Vagina (tissue), 2 donors: ENCODE data around the gene GRIK3.

Source experiments
- POLR2A ChIP-seq, 2 donors: fragments of 450-650 bp; IDR thresholded peaks; one replicate each; pipeline ENCODE4 v1.6.1; 2017; ENCODE audit warnings: antibody characterized with exemption in 2 of 2, mild to moderate bottlenecking in 2 of 2, moderate library complexity in 2 of 2
- POLR2AphosphoS5 ChIP-seq, 2 donors: sonication (generic); formaldehyde crosslinking; IDR thresholded peaks; one replicate each; pipeline ENCODE4 v1.9.0; 2017; ENCODE audit warnings: antibody characterized with exemption in 2 of 2, mild to moderate bottlenecking in 2 of 2, low read depth in 1 of 2; ENCODE audit not compliant: insufficient read depth in 1 of 2
- TF ChIP-seq, protein P1 (sequence below), 3 experiments: fragments of 450-650 bp in 2 of 3; fragments of 200-600 bp in 1 of 3; sonication (generic) in 1 of 3; IDR thresholded peaks; one replicate each; pipeline ENCODE4 v1.5.1; 2017 to 2019; ENCODE audit warnings: antibody characterized with exemption in 3 of 3, mild to moderate bottlenecking in 2 of 3, moderate library complexity in 2 of 3

DNA sequence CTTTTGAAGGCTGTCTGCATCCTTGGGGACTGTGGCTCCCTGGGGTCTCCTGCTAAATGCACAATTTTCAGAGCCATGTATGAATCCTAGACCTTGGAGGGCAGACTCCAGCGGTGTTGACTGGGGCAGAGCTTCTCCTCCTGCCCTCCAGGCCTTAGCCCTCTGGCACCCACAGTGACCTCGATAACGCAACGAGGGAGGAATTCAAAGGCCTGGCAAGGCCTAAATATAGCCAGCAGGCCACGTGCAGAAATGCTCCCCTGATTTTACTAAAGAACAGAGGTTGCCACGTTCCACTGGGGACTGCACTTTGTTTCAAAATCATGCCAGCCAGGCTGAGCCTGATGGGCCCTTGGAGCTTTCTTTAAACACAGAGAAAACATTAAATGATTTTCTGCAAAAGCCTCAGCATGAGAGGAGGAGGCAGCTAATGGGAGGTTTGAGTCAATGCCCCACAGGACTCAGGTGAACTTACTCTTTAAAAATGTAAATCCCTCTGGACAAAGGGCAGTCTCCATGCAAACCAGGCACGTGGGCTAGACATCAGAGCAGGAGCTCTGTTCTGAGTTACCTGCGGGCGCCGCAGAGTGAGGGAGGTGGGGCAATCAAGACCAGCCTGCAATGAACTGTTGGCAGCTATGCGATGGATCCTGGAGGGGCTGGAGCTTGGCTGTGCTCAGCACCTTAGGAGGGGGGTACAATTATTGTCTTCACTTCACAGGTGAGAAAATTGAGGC is 28.0 kb downstream of the GRIK3 start:
- no peak for TF ChIP-seq POLR2A (IDR thresholded peaks at IDR 0.05)
- TF ChIP-seq, protein P1, sequence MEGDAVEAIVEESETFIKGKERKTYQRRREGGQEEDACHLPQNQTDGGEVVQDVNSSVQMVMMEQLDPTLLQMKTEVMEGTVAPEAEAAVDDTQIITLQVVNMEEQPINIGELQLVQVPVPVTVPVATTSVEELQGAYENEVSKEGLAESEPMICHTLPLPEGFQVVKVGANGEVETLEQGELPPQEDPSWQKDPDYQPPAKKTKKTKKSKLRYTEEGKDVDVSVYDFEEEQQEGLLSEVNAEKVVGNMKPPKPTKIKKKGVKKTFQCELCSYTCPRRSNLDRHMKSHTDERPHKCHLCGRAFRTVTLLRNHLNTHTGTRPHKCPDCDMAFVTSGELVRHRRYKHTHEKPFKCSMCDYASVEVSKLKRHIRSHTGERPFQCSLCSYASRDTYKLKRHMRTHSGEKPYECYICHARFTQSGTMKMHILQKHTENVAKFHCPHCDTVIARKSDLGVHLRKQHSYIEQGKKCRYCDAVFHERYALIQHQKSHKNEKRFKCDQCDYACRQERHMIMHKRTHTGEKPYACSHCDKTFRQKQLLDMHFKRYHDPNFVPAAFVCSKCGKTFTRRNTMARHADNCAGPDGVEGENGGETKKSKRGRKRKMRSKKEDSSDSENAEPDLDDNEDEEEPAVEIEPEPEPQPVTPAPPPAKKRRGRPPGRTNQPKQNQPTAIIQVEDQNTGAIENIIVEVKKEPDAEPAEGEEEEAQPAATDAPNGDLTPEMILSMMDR (IDR thresholded peaks at IDR 0.05): no peak
- TF ChIP-seq POLR2AphosphoS5 (IDR thresholded peaks at IDR 0.05; ENCODE audit: insufficient read depth in 1 of 2, low read depth in 1 of 2): no peak
